ENCODE results near the gene CEP164. TPM values are rescaled to one million over a fixed set of nuclear protein-coding genes. Genes with fewer than 3 reads are reported as not detected.

CEP164 gene
- total and polyA plus RNA-seq, 2 of the 4 experiments (the other 2 are of a cell fraction): 23.3 to 26.9 TPM

- intact Hi-C loops (cut with micrococcal nuclease): no loop called here
- DNase-seq: no peak
- Histone ChIP-seq H3K27me3 (ENCODE audit: control insufficient read depth, insufficient read depth, low read length) (no peaks in the 10 kb centered on the region), H2AK9ac (replicated peaks; ENCODE audit: low read depth, low read length, poor library complexity) (no peak overlapping the region), H4K8ac (ENCODE audit: low read depth in 2 of 2, low read length in 2 of 2) (no peak overlapping the region), H3K56ac (ENCODE audit: extremely low read depth, insufficient read depth, low read length) (no peak overlapping the region), H4K5ac (ENCODE audit: low read depth, low read length) (no peak overlapping the region), H3K4me2 (ENCODE audit: low read depth, low read length) (no peak overlapping the region), H2BK5ac (ENCODE audit: low read depth, low read length, poor library complexity, severe bottlenecking) (no peak overlapping the region), H3K18ac (ENCODE audit: low read depth, low read length) (no peak overlapping the region), H2AK5ac (ENCODE audit: low read depth, low read length) (no peak overlapping the region), H3K4me3 (ENCODE audit: insufficient read depth, low read depth, low read length) (no peak overlapping the region), H4K91ac (ENCODE audit: insufficient read depth, low read depth, low read length) (no peak overlapping the region), H2BK120ac (ENCODE audit: low read depth, low read length) (no peak overlapping the region), H2BK20ac (ENCODE audit: low read depth, low read length) (no peak overlapping the region), H3K36me3 (ENCODE audit: control insufficient read depth, insufficient read depth, low read length) (peaks cover 52% of the 10 kb centered on the region), H3K27ac (ENCODE audit: insufficient read depth, low read length) (no peak overlapping the region), H4K20me1 (ENCODE audit: insufficient read depth, low read length) (no peaks in the 10 kb centered on the region), H3K9ac (ENCODE audit: low read depth, low read length) (no peak overlapping the region), H2BK15ac (ENCODE audit: low read depth, low read length) (no peak overlapping the region), H3K4me1 (ENCODE audit: control insufficient read depth, insufficient read depth, low read length) (no peaks in the 10 kb centered on the region), H2AFZ (replicated peaks; ENCODE audit: low read length, poor library complexity) (no peak overlapping the region), H3K14ac (replicated peaks; ENCODE audit: low read depth, low read length) (no peak overlapping the region), H3K23ac (ENCODE audit: low read depth, low read length) (no peak overlapping the region), H3K4ac (ENCODE audit: low read depth, low read length) (no peak overlapping the region), H3K79me1 (ENCODE audit: low read depth in 1 of 2, low read length in 2 of 2) (peaks cover 0 to 7% of the 10 kb centered on the region in 2 experiments; a peak in 1 of 4 replicates), H3K9me3 (ENCODE audit: control insufficient read depth, insufficient read depth, low read length) (no peaks in the 10 kb centered on the region), H3K9me1 (ENCODE audit: insufficient read depth, low read length) (peaks cover 10% of the 10 kb centered on the region; the same call in 1 of the 2 replicates)
- dilution Hi-C loops (cut with HindIII; ENCODE audit: low sequenced_read_pairs, unreplicated experiment): no loop called here
- WGBS, 2 experiments (ENCODE audit: extremely low coverage in 2 of 2, insufficient read length in 1 of 2): 92% methylated on average over 2 of the region's 4 CpGs; no CpG with 5 or more reads in 1 of the 2 experiments
- in situ Hi-C loops (cut with MboI; ENCODE audit: low sequenced_read_pairs): loop anchor here (25.0 kb wide), 1 partner anchor 991 kb away; the partner anchor contains the start of gene UBE4A
- TF ChIP-seq MXI1 (IDR thresholded peaks at IDR 0.05; ENCODE audit: borderline replicate concordance, low read depth, low read length) (no peak), ELK1 (IDR thresholded peaks at IDR 0.05; ENCODE audit: borderline replicate concordance, low read depth, low read length) (no peak), RCOR1 (IDR thresholded peaks at IDR 0.05; ENCODE audit: insufficient replicate concordance, low read length) (no peak), CEBPB (IDR thresholded peaks at IDR 0.05; ENCODE audit: low read depth, low read length) (no peak), FOS (IDR thresholded peaks at IDR 0.05; ENCODE audit: low read depth, low read length) (no peak)
- ChIA-PET CTCF (no interaction called here), POLR2A (ENCODE audit: unreplicated experiment) (no interaction called here)
- no peak for ATAC-seq (ENCODE audit: low read depth)
- no TSS peak for BruUV-seq (replicated peaks)
Measured at GRCh38 chr11:117371453-117371852, 43.8 kb downstream of the CEP164 start.

Measured in IMR-90 (cell line).